Measurements from ENCODE around the gene ATP13A2. TPM values are rescaled to one million over a fixed set of nuclear protein-coding genes. Genes with fewer than 3 reads are reported as not detected.
"Not testable (repeated sequence)": the region's sequence is repeated elsewhere in the genome, so short reads cannot be mapped to it uniquely, and the experiment has no call there.

ATP13A2 gene
- total and polyA plus RNA-seq, 2 donors from 2014 or later: 23.8 to 38.6 TPM

- no peak overlapping the region for H3K4me3 ChIP-seq (ENCODE audit: low read length in 3 of 3)
- FAIRE-seq: no peak
- no peak overlapping the region for H3K9ac ChIP-seq (ENCODE audit: low read length in 3 of 3)
- intact Hi-C loops (cut with DNase I): no loop called here
- TF ChIP-seq, protein P1, sequence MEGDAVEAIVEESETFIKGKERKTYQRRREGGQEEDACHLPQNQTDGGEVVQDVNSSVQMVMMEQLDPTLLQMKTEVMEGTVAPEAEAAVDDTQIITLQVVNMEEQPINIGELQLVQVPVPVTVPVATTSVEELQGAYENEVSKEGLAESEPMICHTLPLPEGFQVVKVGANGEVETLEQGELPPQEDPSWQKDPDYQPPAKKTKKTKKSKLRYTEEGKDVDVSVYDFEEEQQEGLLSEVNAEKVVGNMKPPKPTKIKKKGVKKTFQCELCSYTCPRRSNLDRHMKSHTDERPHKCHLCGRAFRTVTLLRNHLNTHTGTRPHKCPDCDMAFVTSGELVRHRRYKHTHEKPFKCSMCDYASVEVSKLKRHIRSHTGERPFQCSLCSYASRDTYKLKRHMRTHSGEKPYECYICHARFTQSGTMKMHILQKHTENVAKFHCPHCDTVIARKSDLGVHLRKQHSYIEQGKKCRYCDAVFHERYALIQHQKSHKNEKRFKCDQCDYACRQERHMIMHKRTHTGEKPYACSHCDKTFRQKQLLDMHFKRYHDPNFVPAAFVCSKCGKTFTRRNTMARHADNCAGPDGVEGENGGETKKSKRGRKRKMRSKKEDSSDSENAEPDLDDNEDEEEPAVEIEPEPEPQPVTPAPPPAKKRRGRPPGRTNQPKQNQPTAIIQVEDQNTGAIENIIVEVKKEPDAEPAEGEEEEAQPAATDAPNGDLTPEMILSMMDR (IDR thresholded peaks at IDR 0.05; ENCODE audit: borderline replicate concordance, extremely low read depth, insufficient read depth): no peak
- H3K27me3 ChIP-seq (ENCODE audit: control insufficient read depth, insufficient read depth, low read length): no peaks in the 10 kb centered on the region
- H3K9me3 ChIP-seq (ENCODE audit: control insufficient read depth in 2 of 3, insufficient read depth in 1 of 3, low read length in 3 of 3): no peaks in the 10 kb centered on the region
- H3K4me1 ChIP-seq (ENCODE audit: control insufficient read depth in 2 of 3, insufficient read depth in 2 of 3, low read depth in 1 of 3, low read length in 3 of 3): no peaks in the 10 kb centered on the region
- peaks cover 0 to 4% (median 0%) of the 10 kb centered on the region in 3 donors for H3K36me3 ChIP-seq (ENCODE audit: control insufficient read depth in 2 of 3, insufficient read depth in 3 of 3, low read length in 3 of 3)
- no peak overlapping the region for H3K27ac ChIP-seq (ENCODE audit: low read depth in 2 of 2, low read length in 2 of 2)
- DNase-seq: no peak
These were observed 55.0 kb downstream of the ATP13A2 start for GRCh38 chr1:16956775-16957174.

- TF ChIP-seq, protein P1 (IDR thresholded peaks at IDR 0.05; ENCODE audit: borderline replicate concordance, extremely low read depth, insufficient read depth): no peak
- DNase-seq (no peak), FAIRE-seq (no peak)
- Histone ChIP-seq H3K27me3 (ENCODE audit: control insufficient read depth, insufficient read depth, low read length) (no peaks in the 10 kb centered on the region), H3K36me3 (ENCODE audit: control insufficient read depth in 2 of 3, insufficient read depth in 3 of 3, low read length in 3 of 3) (peaks cover 0 to 4% (median 0%) of the 10 kb centered on the region in 3 donors), H3K4me3 (ENCODE audit: low read length in 3 of 3) (no peak overlapping the region), H3K27ac (ENCODE audit: low read depth in 2 of 2, low read length in 2 of 2) (no peak overlapping the region), H3K4me1 (ENCODE audit: control insufficient read depth in 2 of 3, insufficient read depth in 2 of 3, low read depth in 1 of 3, low read length in 3 of 3) (no peaks in the 10 kb centered on the region), H3K9me3 (ENCODE audit: control insufficient read depth in 2 of 3, insufficient read depth in 1 of 3, low read length in 3 of 3) (no peaks in the 10 kb centered on the region), H3K9ac (ENCODE audit: low read length in 3 of 3) (no peak overlapping the region)
- intact Hi-C loops (cut with DNase I): no loop called here
These were observed 56.5 kb downstream of the ATP13A2 start for GRCh38 chr1:16955186-16955585.

DNA sequence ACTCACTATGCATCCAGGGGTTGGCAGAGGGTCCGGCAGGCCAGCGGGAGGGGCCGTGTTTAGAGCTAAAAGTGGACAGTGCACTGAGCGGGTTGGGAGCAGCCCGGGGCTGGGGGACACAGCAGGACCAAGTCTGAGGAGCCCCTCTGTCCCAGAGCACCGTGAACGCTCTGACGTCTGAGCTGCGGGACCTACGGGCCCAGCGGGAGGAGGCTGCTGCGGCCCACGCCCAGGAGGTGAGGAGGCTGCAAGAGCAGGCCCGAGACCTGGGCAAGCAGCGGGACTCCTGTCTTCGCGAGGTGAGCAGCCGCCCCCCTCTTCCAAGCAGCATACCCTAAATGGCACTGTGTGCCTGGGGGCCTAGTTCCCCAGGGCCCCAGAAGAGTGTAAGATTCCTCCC, 57.1 kb downstream of the ATP13A2 start:
- TF ChIP-seq, protein P1 (IDR thresholded peaks at IDR 0.05; ENCODE audit: borderline replicate concordance, extremely low read depth, insufficient read depth): no peak
- FAIRE-seq (no peak), DNase-seq (no peak)
- Histone ChIP-seq H3K27me3 (ENCODE audit: control insufficient read depth, insufficient read depth, low read length) (no peaks in the 10 kb centered on the region), H3K9ac (ENCODE audit: low read length in 3 of 3) (no peak overlapping the region), H3K27ac (ENCODE audit: low read depth in 2 of 2, low read length in 2 of 2) (no peak overlapping the region), H3K36me3 (ENCODE audit: control insufficient read depth in 2 of 3, insufficient read depth in 3 of 3, low read length in 3 of 3) (peaks cover 0 to 4% (median 0%) of the 10 kb centered on the region in 3 donors), H3K4me1 (ENCODE audit: control insufficient read depth in 2 of 3, insufficient read depth in 2 of 3, low read depth in 1 of 3, low read length in 3 of 3) (no peaks in the 10 kb centered on the region), H3K9me3 (ENCODE audit: control insufficient read depth in 2 of 3, insufficient read depth in 1 of 3, low read length in 3 of 3) (no peaks in the 10 kb centered on the region), H3K4me3 (ENCODE audit: low read length in 3 of 3) (no peak overlapping the region)
- intact Hi-C loops (cut with DNase I): no loop called here

DNA sequence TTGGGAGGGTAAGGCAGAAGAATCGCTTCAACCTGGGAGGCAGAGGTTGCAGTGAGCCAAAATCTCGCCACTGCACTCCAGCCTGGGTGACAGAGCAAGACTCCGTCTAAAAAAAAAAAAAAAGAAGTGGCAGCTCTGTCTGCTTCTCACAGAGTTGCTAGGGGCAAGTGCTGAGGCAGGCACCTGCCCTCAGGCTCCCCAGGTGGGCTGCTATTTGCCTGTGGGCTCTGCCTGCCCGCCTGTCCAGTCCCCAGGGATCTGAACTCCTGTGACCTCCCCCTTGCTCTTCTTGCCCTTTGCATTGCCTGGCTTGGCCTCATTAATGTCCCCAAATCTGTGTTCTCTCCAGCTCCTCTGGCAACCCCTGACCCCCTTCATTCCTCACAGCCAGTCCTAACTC, 59.4 kb downstream of the ATP13A2 start:
- H3K27ac ChIP-seq (ENCODE audit: low read depth in 2 of 2, low read length in 2 of 2); FAIRE-seq; H3K36me3 ChIP-seq (ENCODE audit: control insufficient read depth in 2 of 3, insufficient read depth in 3 of 3, low read length in 3 of 3); intact Hi-C loops (cut with DNase I); H3K4me3 ChIP-seq (ENCODE audit: low read length in 3 of 3); H3K4me1 ChIP-seq (ENCODE audit: control insufficient read depth in 2 of 3, insufficient read depth in 2 of 3, low read depth in 1 of 3, low read length in 3 of 3); H3K9ac ChIP-seq (ENCODE audit: low read length in 3 of 3); H3K9me3 ChIP-seq (ENCODE audit: control insufficient read depth in 2 of 3, insufficient read depth in 1 of 3, low read length in 3 of 3); DNase-seq; H3K27me3 ChIP-seq (ENCODE audit: control insufficient read depth, insufficient read depth, low read length): not testable (repeated sequence)

- not testable (repeated sequence) for H3K9ac ChIP-seq (ENCODE audit: low read length in 3 of 3); DNase-seq
These were observed 62.7 kb downstream of the ATP13A2 start for GRCh38 chr1:16949026-16949425.

GRCh38 chr1:16948282-16948891, 63.3 kb downstream of the ATP13A2 start:
- H3K9ac ChIP-seq (ENCODE audit: low read length in 3 of 3); intact Hi-C loops (cut with DNase I); H3K4me1 ChIP-seq (ENCODE audit: control insufficient read depth in 2 of 3, insufficient read depth in 2 of 3, low read depth in 1 of 3, low read length in 3 of 3); FAIRE-seq; H3K9me3 ChIP-seq (ENCODE audit: control insufficient read depth in 2 of 3, insufficient read depth in 1 of 3, low read length in 3 of 3); H3K27me3 ChIP-seq (ENCODE audit: control insufficient read depth, insufficient read depth, low read length); H3K4me3 ChIP-seq (ENCODE audit: low read length in 3 of 3); H3K36me3 ChIP-seq (ENCODE audit: control insufficient read depth in 2 of 3, insufficient read depth in 3 of 3, low read length in 3 of 3): not testable (repeated sequence)
- peak; percentile 48 to 94 (median 77) for DNase-seq
- H3K27ac ChIP-seq (ENCODE audit: low read depth in 2 of 2, low read length in 2 of 2): peak overlapping the region in 1 of 2 donors; percentile 36

More at GRCh38 chr1:16949026-16949425, 62.7 kb downstream of the ATP13A2 start:
- FAIRE-seq; H3K4me1 ChIP-seq (ENCODE audit: control insufficient read depth in 2 of 3, insufficient read depth in 2 of 3, low read depth in 1 of 3, low read length in 3 of 3); H3K27ac ChIP-seq (ENCODE audit: low read depth in 2 of 2, low read length in 2 of 2); H3K27me3 ChIP-seq (ENCODE audit: control insufficient read depth, insufficient read depth, low read length); H3K4me3 ChIP-seq (ENCODE audit: low read length in 3 of 3); H3K36me3 ChIP-seq (ENCODE audit: control insufficient read depth in 2 of 3, insufficient read depth in 3 of 3, low read length in 3 of 3); intact Hi-C loops (cut with DNase I); H3K9me3 ChIP-seq (ENCODE audit: control insufficient read depth in 2 of 3, insufficient read depth in 1 of 3, low read length in 3 of 3): not testable (repeated sequence)
